Stomach smooth muscle (tissue), 2 donors: ENCODE data around the gene TSACC.

Experiments
- H3K27ac ChIP-seq: one replicate; pipeline ENCODE4 v1.7.0; 2013; ENCODE audit warnings: mild to moderate bottlenecking, low read length, inconsistent platforms
- H3K27me3 ChIP-seq, 2 donors: one replicate each; pipeline ENCODE4 v1.7.0; 2013; ENCODE audit warnings: low read length in 2 of 2; ENCODE audit not compliant: insufficient read depth in 2 of 2, control insufficient read depth in 1 of 2
- H3K36me3 ChIP-seq, 2 donors: one replicate each; pipeline ENCODE4 v1.7.0; 2013; ENCODE audit warnings: low read length in 2 of 2; ENCODE audit not compliant: control insufficient read depth in 2 of 2, insufficient read depth in 2 of 2
- H3K4me1 ChIP-seq: one replicate; pipeline ENCODE4 v1.7.0; 2013; ENCODE audit warnings: low read length; ENCODE audit not compliant: control insufficient read depth, insufficient read depth
- H3K4me3 ChIP-seq, 2 donors: one replicate each; pipeline ENCODE4 v1.7.0; 2013; ENCODE audit warnings: low read length in 2 of 2
- H3K9ac ChIP-seq, 2 donors: one replicate each; pipeline ENCODE4 v1.7.0; 2013; ENCODE audit warnings: low read length in 2 of 2, mild to moderate bottlenecking in 1 of 2
- H3K9me3 ChIP-seq, 2 donors: one replicate each; pipeline ENCODE4 v1.7.0; 2013; ENCODE audit warnings: low read length in 2 of 2; ENCODE audit not compliant: control insufficient read depth in 2 of 2
- donor health status: healthy.
- donor health status: Pancreatic carcinoma.

The TSACC gene

GRCh38 chr1:156394835-156395461 lies 56.6 kb downstream of the TSACC start:
- Histone ChIP-seq H3K9me3 (no peaks in the 10 kb centered on the region), H3K36me3 (no peaks in the 10 kb centered on the region), H3K27ac (no peak overlapping the region), H3K4me3 (no peak overlapping the region), H3K9ac (no peak overlapping the region), H3K4me1 (no peaks in the 10 kb centered on the region), H3K27me3 (peaks cover 14 to 23% of the 10 kb centered on the region in 2 donors)
